ENCODE data around the gene HMX2.

DNA sequence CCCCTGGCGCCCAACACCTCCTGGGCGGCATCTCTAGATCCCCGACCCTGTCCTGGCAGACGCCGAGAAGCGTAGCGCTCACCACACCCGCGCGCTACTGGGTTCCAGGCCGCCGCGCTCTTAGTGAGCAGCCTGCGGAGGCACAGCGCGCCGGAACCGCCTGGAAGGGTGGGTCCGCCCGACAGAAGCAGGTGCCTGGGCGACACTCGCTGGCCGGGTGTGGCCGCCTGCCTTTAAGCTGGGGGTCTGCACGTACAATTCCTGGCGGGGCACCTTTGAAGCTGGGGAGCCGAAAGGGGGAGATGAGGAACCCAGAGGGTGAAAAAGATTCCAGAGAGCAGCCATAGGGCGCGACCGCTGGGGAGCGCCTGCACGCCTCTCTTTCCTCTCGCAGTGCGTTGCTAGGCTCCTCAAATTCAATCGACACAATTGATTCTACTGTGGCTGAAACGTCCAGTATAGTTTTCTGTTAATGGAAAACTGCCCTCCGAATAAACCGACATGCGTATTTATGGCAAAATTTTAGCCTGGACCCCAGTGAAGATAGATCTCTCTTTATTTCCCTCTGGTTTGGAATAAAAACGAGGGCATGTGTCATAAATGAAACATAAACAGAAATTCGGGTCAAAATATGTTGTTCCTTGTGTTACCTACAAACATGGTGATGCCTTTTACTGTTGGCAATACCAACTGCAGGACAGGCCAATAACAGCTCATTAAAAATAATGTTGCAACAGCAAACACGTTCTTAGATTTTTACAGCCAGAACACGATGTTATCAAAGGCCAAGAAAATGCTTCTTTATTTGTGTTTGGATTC lies 7.6 kb upstream of the HMX2 start:
- TF ChIP-seq TAF1 (IDR thresholded peaks at IDR 0.05; ENCODE audit: low read depth, low read length) (no peak), POLR2A (IDR thresholded peaks at IDR 0.05; ENCODE audit: low read depth, low read length) (no peak), POLR2AphosphoS5 (IDR thresholded peaks at IDR 0.05; ENCODE audit: low read depth, low read length) (no peak), SPI1 (IDR thresholded peaks at IDR 0.05; ENCODE audit: low read depth, low read length) (no peak), POU2F2 (IDR thresholded peaks at IDR 0.05; ENCODE audit: low read depth, low read length) (no peak), PAX5 (IDR thresholded peaks at IDR 0.05; ENCODE audit: insufficient read depth, low read length, severe bottlenecking) (no peak)
